MM.1S (cell line): ENCODE measurements around the gene FAM81B.

ENCODE experiments used
- EZH2 ChIP-seq: fragments of 300-600 bp; sonication (generic); optimal IDR thresholded peaks from 2 replicates; pipeline ENCODE3; 2017; ENCODE audit warnings: low read depth, mild to moderate bottlenecking, antibody characterized with exemption, low read length, mixed read lengths
- EZH2phosphoT487 ChIP-seq: fragments of 300-600 bp; sonication (generic); IDR thresholded peaks from 2 replicates; pipeline ENCODE4 v1.6.1; 2018; ENCODE audit warnings: antibody characterized with exemption, low read length
- TF ChIP-seq, protein P1 (sequence below): fragments of 300-600 bp; sonication (generic); IDR thresholded peaks from 2 replicates; pipeline ENCODE4 v1.5.1; 2016; ENCODE audit warnings: antibody characterized with exemption, low read length, mixed read lengths

DNA sequence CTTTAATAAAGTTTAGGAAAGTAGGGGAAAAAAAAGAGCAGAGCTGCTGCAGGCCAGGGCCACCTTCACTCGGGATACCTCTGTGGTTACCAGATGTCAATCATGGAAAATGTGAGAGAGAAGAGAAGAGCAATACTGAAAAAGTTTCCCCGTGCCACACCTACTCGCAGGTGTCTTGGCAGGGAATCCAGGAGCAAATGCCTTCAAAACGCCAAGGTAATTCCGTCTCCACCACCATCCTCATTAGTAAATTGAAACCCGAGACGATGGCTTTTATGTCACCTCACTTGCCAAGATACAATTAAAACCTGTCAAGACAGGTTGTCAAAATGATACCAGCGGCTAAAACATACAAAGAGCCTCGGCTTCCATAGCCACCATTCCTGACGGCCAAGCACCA is 49.7 kb downstream of the FAM81B start:
- TF ChIP-seq, protein P1, sequence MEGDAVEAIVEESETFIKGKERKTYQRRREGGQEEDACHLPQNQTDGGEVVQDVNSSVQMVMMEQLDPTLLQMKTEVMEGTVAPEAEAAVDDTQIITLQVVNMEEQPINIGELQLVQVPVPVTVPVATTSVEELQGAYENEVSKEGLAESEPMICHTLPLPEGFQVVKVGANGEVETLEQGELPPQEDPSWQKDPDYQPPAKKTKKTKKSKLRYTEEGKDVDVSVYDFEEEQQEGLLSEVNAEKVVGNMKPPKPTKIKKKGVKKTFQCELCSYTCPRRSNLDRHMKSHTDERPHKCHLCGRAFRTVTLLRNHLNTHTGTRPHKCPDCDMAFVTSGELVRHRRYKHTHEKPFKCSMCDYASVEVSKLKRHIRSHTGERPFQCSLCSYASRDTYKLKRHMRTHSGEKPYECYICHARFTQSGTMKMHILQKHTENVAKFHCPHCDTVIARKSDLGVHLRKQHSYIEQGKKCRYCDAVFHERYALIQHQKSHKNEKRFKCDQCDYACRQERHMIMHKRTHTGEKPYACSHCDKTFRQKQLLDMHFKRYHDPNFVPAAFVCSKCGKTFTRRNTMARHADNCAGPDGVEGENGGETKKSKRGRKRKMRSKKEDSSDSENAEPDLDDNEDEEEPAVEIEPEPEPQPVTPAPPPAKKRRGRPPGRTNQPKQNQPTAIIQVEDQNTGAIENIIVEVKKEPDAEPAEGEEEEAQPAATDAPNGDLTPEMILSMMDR: no peak
- no peak for TF ChIP-seq EZH2phosphoT487
- no peak for TF ChIP-seq EZH2
